NCI-H2196 treated with DMSO at 0.1 percent for 48 hours (cell line): ENCODE results near the gene SUOX.
"Not testable (repeated sequence)": the region's sequence is repeated elsewhere in the genome, so short reads cannot be mapped to it uniquely, and the experiment has no call there.

ENCODE experiments used
- DNase-seq: peaks from one replicate; lab custom pipeline; 2025; ENCODE audit not compliant: unreplicated experiment; lab: John Stamatoyannopoulos, UW

SUOX gene

DNA sequence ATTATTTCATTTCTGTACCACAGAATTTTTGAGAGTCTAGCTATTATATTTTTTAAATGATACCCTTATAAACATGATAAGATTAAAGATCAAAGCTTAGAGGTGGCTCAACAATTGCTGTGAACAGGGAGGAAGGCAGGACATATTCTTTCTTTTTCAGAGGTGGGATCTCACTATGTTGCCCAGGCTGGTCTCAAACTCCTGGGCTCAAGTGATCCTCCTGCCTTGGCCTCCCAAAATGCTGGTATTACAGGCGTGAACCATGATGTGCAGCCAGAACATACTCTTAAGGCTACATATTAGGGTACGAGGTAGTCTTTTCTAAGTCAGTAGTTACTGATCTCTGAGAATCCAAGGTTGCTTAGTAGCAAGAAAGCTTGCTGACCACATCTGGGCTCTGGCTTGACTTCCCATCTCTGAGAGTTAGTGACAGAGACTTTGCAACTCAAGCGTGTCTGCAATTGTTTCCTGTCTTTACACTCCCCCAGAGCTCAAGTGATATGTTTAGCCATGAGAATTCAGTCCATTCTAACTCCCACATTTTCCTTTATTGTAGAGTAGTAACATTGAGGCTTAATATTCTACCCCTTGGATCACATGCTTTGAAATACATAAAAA is 14.6 kb upstream of the SUOX start:
- DNase-seq, result no peak

DNA sequence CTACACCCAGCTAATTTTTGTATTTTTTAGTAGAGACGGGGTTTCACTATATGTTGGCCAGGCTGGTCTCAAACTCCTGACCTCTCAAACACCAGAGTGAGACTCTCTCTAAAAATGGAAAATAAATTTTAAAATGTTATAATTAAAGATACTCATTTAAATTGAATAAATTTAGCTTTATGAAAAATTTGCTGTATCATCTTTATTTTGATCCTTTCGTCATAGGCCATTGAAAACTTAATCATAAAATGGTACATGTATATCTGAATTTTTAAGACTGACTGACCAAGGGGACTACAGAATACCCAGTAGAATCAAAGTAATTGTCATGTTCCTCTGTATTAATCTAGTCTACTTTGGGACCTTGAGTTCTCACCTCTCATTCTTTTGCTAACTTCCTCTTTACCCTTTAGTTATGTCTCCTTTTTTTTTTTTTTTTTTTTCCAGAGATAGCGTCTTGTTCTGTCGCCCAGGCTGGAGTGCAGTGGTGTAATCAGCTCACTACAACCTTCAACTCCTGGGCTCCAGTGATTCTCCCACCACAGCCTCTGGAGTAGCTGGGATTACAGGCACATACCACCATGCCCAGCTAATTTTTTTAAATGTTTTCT is 13.7 kb upstream of the SUOX start:
- DNase-seq, result no peak

DNA sequence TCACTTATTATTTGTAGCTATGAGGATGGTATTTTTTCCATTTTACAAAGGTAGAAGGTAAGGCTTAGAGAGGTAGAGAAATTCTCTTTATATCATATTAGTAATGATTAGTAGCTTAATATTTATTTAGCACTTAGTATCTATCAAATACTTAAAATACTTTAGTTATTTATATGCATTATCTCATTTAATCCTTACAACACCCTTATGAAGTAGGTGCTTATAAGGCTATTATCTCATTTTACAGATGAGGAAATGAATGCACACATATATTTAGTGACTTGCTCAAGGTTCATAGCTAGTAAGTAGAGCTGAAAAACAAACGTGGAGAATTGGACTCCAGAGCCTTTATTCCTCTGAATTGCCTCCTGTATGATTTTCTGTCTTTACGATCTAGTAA is 12.2 kb upstream of the SUOX start:
- no peak for DNase-seq

DNA sequence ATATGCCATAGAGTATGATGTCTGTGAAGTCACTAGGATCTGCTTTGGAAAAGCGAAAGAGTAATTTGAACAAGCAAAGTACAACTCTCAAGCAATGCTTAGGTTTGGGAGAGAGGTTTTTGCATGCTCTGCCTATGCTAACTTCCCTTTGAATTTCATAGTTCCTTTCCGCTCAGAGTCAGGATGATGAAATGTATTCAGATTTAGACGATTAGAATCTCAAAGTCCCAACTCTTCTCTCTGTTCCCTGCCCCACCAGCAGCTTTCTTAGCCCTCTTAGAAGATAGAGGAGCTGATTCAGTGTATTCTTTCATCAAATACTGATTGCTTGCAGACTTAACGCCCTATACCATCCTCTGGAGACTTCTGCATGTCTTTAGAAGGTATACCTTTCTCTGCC is 11.7 kb upstream of the SUOX start:
- no peak for DNase-seq

DNA sequence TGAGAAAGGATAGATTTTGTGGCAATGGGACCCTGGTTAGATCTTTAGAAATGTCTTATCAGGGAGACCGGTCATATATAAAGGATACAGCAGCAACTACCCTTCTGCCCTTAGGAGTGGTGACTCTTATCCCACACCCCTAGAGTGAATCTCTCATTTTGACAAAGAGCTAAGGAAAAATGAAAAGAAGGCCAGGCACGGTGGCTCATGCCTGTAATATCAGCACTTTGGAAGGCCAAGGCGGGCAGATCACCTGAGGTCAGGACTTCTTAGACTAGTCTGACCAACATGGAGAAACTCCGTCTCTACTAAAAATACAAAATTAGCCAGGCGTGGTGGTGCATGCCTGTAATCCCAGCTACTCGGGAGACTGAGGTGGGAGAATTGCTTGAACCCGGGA is 11.1 kb upstream of the SUOX start:
- DNase-seq, result not testable (repeated sequence)

DNA sequence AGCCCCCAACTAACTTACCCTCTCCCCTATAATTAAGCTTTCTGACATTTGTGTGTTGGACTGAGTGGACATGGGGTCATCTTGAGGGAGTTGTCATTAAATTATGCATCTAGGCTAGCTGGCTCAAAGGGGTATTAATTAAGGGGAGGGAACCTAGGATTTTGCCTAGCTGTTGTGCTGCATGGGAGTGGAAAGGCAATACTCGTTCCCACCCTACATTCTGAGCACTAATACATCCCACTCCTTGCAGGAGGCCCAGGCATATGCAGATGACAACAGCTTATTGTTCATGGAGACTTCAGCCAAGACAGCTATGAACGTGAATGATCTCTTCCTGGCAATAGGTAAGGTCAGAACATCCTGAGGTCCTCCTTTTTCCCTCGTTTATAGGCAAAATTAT is 6.0 kb upstream of the SUOX start:
- no peak for DNase-seq

DNA sequence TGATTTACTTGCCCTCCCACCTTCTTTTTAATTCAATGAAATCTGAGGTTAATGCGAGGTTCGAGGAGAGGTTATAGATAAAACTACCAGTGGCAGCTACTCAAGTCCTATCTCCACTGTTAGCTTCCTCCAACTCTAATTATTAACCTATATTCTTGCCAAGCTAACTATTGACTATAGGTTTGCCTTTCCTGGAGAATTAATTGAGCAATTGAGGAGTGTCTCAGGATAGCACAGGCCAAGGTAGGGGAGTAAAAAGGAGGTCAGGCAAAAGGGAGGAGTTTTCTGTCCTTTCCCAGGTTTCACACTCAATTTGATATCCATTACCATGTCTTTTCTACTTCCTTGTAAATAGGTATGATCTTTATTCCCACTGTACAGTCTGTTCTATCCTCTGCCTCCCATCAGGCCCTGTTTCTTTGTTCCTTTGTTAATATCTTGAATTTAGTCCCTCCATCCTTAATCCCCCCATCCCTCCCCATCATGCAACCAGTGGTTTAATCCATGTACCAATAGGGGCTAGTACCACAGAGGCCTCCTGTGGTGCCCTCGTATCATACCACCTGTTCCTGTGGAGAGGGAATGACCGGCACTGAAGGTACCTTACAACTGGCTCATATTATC is 3.7 kb upstream of the SUOX start:
- no peak for DNase-seq

DNA sequence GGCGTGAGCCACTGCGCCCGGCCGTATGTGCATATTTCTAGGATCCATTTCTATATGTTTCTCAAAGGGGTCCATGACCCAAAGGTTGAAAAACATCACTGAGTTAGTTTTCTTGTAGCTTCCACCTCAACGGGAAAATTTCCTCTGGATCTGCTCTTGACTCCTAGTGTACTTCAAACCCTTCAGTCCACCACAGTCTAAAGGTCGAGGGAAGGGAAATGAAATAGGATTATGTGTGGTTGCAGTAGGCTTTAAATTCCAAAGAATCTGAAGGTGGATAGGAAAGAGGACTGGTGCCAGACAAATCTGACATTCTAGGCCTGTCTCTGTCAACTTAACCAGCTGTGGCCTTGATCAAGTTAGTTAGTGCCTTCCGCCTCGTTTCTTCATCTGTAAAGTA is 1.7 kb upstream of the SUOX start:
- DNase-seq, result no peak

DNA sequence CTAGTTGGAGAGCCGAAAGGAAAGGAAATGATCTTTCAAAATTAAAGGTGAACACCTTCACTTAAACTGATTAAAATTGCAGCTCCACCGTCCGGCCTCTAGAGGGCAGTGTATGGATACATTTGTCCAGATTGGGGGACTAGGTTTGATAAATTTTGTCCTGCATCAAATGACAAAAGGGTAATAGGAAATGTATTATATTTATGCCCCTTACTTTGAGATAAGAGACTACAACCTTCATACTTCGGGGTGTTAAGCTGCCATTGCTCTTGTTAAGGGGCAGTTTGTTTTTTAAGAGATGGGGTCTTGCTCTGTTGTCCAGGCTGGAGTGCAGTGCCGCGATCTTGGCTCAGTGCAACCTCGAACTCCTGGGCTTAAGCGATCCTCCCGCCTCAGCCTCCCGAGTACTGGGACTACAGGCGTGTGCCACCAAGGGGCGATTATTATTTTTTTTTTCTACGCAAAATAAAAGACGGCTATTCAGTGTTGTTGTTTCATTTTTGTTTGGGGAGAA is 818 bp upstream of the SUOX start:
- DNase-seq, result peak; percentile 44

DNA sequence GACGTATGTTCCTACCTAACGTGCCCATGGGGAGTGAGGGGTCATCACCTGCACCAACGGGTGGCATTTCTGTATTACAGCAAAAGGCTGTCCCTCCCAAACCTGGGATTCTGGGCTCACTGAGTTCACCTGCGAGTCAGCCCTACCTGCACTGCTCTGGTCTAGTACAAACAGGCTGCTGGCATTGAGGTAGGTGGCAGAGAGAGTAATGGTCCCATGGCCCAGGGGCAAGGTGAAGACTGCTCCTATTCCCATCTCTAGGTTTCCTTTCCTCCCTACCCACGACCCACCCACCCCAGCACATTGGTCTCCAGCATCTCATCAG is 421 bp downstream of the SUOX start:
- no peak for DNase-seq

DNA sequence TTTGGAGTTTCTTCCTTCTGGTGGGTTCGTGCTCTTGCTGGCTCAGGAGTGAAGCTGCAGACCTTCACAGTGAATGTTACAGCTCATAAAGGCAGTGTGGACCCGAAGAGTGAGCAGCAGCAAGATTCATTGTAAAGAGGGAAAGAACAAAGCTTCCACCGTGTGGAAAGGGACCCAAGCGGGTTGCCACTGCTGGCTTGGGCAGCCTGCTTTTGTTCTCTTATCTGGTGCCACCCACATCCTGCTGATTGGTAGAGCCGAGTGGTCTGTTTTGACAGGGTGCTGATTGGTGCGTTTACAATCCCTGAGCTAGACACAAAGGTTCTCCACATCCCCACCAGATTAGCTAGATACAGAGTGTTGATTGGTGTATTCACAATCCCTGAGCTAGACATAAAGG is 2.4 kb downstream of the SUOX start:
- DNase-seq, result not testable (repeated sequence)

DNA sequence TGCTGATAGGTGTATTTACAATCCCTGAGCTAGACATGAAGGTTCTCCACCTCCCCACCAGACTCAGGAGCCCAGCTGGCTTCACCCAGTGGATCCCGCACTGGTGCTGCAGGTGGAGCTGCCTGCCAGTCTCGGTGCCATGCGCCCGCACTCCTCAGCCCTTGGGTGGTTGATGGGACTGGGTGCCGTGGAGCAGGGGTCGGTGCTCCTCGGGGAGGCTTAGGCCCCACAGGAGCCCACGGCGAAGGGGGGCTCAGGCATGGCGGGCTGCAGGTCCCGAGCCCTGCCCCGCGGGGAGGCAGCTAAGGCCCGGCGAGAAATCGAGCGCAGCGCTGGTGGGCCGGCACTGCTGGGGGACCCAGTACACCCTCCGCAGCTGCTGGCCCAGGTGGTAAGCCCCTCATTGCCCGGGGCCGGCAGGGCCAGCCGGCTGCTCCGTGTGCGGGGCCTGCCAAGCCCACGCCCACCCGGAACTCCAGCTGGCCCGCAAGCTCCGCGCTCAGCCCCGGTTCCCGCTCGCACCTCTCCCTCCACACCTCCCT is 3.0 kb downstream of the SUOX start:
- not testable (repeated sequence) for DNase-seq

DNA sequence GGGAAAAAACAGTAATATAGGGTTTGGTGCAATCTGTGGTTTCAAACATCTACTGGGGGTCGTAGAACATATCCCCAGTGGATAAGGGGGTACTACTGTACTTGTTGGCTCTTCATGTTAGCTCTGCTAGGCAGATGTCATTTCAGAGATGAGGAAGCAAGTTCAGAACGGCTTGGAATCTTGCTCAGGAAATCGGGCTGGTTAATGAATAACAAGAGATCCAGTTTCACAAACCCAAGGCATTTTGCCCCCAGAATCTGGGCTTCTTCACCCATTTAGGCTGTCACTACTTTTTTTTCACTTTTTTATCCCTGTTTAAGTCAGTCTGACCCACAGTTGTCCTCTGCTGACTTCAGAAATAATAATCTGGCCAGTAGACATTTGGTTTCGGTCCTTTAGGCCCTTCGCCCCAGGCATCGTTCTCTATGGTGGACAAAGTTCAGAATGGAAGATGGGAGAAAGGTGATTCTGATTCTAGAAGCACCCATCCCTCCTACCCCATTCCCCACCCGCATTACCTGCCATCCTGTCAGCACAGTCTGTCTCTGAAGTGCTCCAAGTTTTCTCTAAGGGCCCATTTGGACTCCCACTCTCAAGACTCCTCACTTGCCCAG is 4.5 kb downstream of the SUOX start:
- DNase-seq, result no peak

DNA sequence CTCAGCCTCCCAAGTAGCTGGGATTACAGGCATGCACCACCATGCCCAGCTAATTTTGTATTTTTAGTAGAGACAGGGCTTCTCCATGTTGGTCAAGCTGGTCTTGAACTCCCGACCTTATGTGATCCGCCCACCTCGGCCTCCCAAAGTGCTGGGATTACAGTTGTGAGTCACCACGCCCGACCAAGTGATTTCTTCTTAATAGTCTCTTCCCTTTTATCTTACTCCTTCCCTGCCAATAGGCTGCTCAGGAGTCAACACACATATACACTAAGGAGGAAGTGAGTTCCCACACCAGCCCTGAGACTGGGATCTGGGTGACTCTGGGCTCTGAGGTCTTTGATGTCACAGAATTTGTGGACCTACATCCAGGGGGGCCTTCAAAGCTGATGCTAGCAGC is 6.3 kb downstream of the SUOX start:
- not testable (repeated sequence) for DNase-seq

DNA sequence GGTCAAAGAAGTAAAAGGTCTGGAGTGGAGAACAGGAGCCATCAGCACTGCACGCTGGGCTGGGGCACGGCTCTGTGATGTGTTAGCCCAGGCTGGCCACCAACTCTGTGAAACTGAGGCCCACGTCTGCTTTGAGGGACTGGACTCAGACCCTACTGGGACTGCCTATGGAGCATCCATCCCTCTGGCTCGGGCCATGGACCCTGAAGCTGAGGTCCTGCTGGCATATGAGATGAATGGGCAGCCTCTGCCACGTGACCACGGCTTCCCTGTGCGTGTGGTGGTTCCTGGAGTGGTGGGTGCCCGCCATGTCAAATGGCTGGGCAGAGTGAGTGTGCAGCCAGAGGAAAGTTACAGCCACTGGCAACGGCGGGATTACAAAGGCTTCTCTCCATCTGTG is 7.1 kb downstream of the SUOX start:
- no peak for DNase-seq

DNA sequence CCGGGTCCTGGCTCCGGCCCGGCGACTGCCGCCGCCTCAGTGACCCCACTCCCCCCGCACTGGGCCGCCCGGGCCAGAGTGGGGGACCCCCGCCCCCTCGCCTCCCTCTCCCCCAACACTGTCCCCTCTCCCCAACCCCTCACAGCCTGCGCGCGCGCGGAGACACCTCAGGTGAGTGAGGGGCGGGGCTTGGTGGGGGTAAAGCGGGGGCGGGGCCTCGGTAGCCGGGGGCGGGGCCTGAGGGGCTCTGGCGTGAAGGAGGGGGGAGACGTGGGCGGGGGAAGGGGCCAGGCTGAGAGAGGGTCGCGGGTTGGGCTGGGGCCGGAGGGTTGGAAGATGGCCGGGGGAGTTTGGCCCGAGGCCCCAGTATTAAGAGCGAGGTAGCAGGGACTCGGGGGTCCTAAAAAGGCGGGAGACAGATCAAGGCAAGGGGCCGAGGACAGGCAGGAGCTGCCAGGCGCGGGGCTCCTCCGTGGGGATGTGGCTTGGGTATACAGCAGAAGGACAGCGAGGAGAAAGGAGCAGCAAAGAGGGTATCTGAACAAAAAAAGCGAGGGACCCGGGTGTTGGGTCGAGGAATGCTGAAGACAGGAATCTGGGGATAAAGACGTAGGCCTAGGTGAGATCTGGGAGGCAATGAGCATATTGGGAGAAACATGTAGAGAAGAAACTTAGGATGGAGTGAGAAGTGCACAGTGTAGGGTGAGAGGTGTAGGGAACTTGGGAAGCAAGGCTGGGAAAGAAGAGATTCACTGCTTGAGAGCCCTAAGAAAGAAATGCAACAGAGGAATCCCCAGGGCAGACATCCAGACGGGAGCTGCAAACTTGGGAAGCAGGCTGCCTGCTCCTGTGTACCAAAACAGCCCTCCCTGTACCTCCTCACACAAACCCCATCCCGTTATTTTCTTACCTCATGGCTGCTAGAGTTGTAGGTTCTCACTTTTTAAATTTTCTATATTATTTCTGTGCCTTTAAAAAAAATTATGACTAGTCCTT is 10.8 kb downstream of the SUOX start:
- DNase-seq, result peak; percentile 48

DNA sequence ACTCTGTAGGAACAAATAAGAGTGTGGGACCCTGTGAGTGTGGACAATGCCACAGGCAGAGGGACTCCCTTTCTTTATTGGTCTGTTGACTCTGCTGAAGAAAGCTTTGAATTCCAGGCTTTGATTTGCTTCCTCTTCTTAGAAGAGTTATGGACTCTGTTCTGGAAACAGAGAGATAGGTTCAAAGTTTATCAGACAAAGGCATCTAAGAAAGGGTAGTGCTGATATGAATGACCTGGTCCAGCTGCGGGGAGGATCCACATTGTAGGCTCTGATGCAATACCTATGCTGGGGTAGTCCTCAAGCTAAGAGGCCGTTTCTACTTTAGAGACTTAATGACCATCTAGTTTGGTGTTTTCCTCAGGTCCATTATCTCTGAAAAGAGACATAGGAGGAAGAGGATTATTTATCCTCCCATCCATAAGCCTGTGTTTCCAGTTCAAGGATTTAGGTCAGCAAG is 13.1 kb downstream of the SUOX start:
- no peak for DNase-seq

DNA sequence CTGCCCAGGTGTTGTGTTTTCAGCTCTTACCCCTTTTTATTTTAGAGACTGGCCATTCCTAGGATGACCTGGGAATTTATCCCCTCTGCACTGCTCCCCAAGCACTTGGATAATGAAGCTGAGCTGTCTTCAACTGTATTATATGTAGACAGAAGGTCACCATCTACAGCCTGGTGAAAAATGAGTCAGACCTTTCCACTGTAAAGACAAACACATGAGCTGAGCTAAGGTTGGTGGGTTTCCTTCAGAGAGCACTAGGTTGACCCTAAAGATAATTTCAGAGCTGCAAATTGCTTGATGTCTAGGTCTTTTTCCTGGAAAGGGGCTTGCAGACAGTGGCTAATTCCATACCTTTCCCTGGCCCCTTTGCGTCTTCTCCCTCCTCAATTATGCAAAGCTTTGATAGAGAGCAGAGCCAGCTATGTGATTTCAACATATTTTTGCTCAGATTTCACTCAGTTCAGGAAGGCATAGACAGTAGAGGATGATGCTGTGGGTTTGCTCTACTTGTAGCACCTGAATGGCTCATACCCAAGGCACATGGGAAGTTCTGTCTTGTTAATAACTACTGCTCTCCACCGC is 14.5 kb downstream of the SUOX start:
- DNase-seq, result no peak

DNA sequence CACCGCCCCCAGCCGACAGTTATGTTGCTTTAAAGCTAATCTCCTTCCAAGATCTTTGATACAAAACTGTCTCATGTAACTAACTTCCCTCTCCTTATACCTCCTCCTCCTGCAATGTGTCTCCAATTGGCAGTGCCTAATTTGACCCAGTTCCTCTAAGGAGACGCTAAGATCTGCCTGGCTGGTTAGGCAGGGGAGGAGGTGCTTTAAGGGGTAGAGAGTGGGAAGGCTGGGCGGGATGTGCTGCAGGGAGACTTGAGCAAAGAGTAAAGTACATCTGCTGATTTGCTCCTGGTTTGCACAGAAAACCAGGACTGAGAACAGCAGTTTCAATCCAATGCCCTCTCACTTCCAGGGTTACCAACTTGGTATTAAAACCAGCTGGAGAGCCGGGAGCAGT is 16.4 kb downstream of the SUOX start:
- DNase-seq, result no peak

DNA sequence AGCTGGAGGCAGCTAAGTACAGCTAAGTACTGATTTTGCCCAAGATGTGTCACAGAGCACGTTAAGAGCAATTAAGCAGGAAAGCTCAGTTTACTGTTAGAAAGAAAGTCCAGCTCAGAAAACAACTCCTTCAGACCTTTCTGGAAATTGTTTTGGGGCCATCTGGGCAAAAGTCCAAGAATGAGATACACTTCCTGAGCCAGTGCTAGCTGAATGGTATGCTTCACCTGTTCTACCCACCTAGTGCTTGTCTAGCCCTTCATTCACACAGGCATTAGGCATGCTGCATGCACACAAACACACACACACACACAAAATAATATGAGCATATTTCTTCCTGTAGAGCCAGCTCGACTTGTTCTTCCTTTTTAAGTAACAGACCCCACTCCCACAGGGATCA is 17.1 kb downstream of the SUOX start:
- no peak for DNase-seq
